ENCODE data around the gene CIP2A. TPM values are rescaled to one million over a fixed set of nuclear protein-coding genes. Genes with fewer than 3 reads are reported as not detected.

The CIP2A gene
- total RNA-seq, 1 experiment from 2014 or later, result 34.2 TPM

- no peak for TF ChIP-seq CTCF (conservative IDR thresholded peaks at IDR 0.05)
- Histone ChIP-seq H2AK5ac (ENCODE audit: insufficient read length, low read length) (no peak overlapping the region), H3K56ac (ENCODE audit: insufficient read length, low read depth, low read length) (no peak overlapping the region), H2AFZ (ENCODE audit: low read length) (no peak overlapping the region), H3K4me1 (ENCODE audit: insufficient read depth, low read length) (no peaks in the 10 kb centered on the region), H3K18ac (ENCODE audit: insufficient read length, low read depth, low read length) (no peak overlapping the region), H3K27ac (ENCODE audit: insufficient read length, low read depth, low read length) (no peak overlapping the region), H2BK120ac (ENCODE audit: low read depth, low read length, poor library complexity, severe bottlenecking) (no peak overlapping the region), H3K4ac (ENCODE audit: low read depth, low read length) (no peak overlapping the region), H3K9me3 (ENCODE audit: control insufficient read depth, low read depth, low read length) (no peaks in the 10 kb centered on the region), H2BK5ac (ENCODE audit: insufficient read length, low read length) (no peak overlapping the region), H3K23ac (ENCODE audit: insufficient read length, low read depth, low read length) (no peak overlapping the region), H2BK20ac (ENCODE audit: low read depth, low read length, poor library complexity, severe bottlenecking) (no peak overlapping the region), H2BK12ac (ENCODE audit: insufficient read length, low read depth, low read length) (no peak overlapping the region), H3K27me3 (ENCODE audit: insufficient read depth, low read length) (no peaks in the 10 kb centered on the region), H4K8ac (replicated peaks; ENCODE audit: insufficient read length, low read depth, low read length) (no peak overlapping the region), H3T11ph (ENCODE audit: low read length) (no peak overlapping the region), H2BK15ac (ENCODE audit: low read depth, low read length) (no peak overlapping the region), H4K20me1 (ENCODE audit: control insufficient read depth, insufficient read depth, insufficient read length) (no peaks in the 10 kb centered on the region), H4K91ac (ENCODE audit: insufficient read length, low read depth, low read length) (no peak overlapping the region), H3K79me1 (ENCODE audit: insufficient read depth, low read depth, low read length, poor library complexity, severe bottlenecking) (no peaks in the 10 kb centered on the region), H3K9ac (ENCODE audit: extremely low read depth, insufficient read length, low read length) (no peak overlapping the region), H3K4me2 (ENCODE audit: insufficient read depth, insufficient read length, low read length) (no peak overlapping the region), H3K79me2 (ENCODE audit: insufficient read depth, low read length) (no peaks in the 10 kb centered on the region), H4K5ac (ENCODE audit: insufficient read length, low read depth, low read length) (no peak overlapping the region), H3K23me2 (ENCODE audit: insufficient read length, low read depth, low read length, poor library complexity, severe bottlenecking) (no peaks in the 10 kb centered on the region), H3K14ac (ENCODE audit: insufficient read depth, low read length) (no peak overlapping the region)
- no peaks in the 10 kb centered on the region for H3K9me3 Mint-ChIP-seq
- no peak overlapping the region for H3K27ac Mint-ChIP-seq
- no peak overlapping the region for H3K4me3 Mint-ChIP-seq
- H3K27me3 Mint-ChIP-seq (ENCODE audit: low read depth), result no peaks in the 10 kb centered on the region
- DNase-seq, result no peak
- no peaks in the 10 kb centered on the region for H3K36me3 Mint-ChIP-seq (ENCODE audit: insufficient read depth in 1 of 3, low read depth in 3 of 3)
- peaks cover 3 to 12% of the 10 kb centered on the region in 2 experiments; a peak in 3 of 4 replicates for H3K4me1 Mint-ChIP-seq
- WGBS (ENCODE audit: extremely low coverage, insufficient read length, low lambda C conversion rate), result no CpG with 5 or more reads among the region's 3 CpGs
Measured at GRCh38 chr3:108528459-108529252, 60.6 kb downstream of the CIP2A start.
